Smooth muscle cell (in vitro differentiated cells): ENCODE results near the gene EPHA10. TPM values are rescaled to one million over a fixed set of nuclear protein-coding genes. Genes with fewer than 3 reads are reported as not detected.

Source experiments
- DNase-seq: peaks from one replicate; lab custom pipeline; 2025; ENCODE audit not compliant: unreplicated experiment; lab: John Stamatoyannopoulos, UW
- H2AFZ ChIP-seq: fragments of 200-600 bp; sonication (generic); 2 replicates; pipeline ENCODE4 v1.6.0; 2016; ENCODE audit warnings: antibody characterized with exemption, low read depth, mild to moderate bottlenecking
- H3F3A ChIP-seq: fragments of 200-600 bp; sonication (generic); 2 replicates; pipeline ENCODE4 v1.6.0; 2017; ENCODE audit warnings: antibody characterized with exemption, low read depth
- H3K27ac ChIP-seq: fragments of 200-600 bp; sonication (generic); 2 replicates; pipeline ENCODE4 v1.5.1; 2016; ENCODE audit warnings: low read depth, mild to moderate bottlenecking
- H3K27me3 ChIP-seq: fragments of 200-600 bp; sonication (generic); 2 replicates; pipeline ENCODE4 v1.6.1; 2016; ENCODE audit warnings: low read depth, mild to moderate bottlenecking
- H3K36me3 ChIP-seq: fragments of 200-600 bp; sonication (generic); 2 replicates; pipeline ENCODE4 v1.5.1; 2016; ENCODE audit warnings: low read depth
- H3K4me1 ChIP-seq: fragments of 200-600 bp; sonication (generic); 2 replicates; pipeline ENCODE4 v1.5.1; 2016; ENCODE audit warnings: low read depth
- H3K4me2 ChIP-seq: fragments of 200-600 bp; sonication (generic); 2 replicates; pipeline ENCODE4 v1.6.0; 2016; ENCODE audit warnings: mild to moderate bottlenecking
- H3K4me3 ChIP-seq: fragments of 200-600 bp; sonication (generic); 2 replicates; pipeline ENCODE4 v1.5.1; 2016; ENCODE audit warnings: mild to moderate bottlenecking
- H3K79me2 ChIP-seq: fragments of 200-600 bp; sonication (generic); 2 replicates; pipeline ENCODE4 v1.6.0; 2016; ENCODE audit warnings: low read depth, mild to moderate bottlenecking
- H3K9ac ChIP-seq: fragments of 200-600 bp; sonication (generic); 2 replicates; pipeline ENCODE4 v1.6.0; 2016; ENCODE audit warnings: low read depth
- H3K9me3 ChIP-seq: fragments of 200-600 bp; sonication (generic); replicated peaks from 2 replicates; pipeline ENCODE4 v1.5.1; 2016; ENCODE audit warnings: low read depth
- H4K20me1 ChIP-seq: fragments of 200-600 bp; sonication (generic); 2 replicates; pipeline ENCODE4 v1.6.0; 2016; ENCODE audit warnings: low read depth
- WGBS: methylation state at CpG from one replicate; pipeline ENCODE4 v1.1.7; 2016; ENCODE audit warnings: low lambda C conversion rate; 5-methylcytosine and 5-hydroxymethylcytosine counted together
- polyA plus RNA-seq: library from polyadenylated mRNA; unstranded; fragments of >200 nt; fragmentation: Nextera tagmentation; extraction: Ambion mirVana; gene quantifications from 2 replicates; pipeline ENCODE4 v1.2.1, GENCODE V29; 2016
- total RNA-seq: library from RNA; depleted of rRNA; stranded (reverse); fragments of >200 nt; gene quantifications from 2 replicates; pipeline ENCODE4 v1.2.3, GENCODE V29; 2014
- TF ChIP-seq, protein P1 (sequence below): fragments of 200-600 bp; sonication (generic); IDR thresholded peaks from 2 replicates; pipeline ENCODE4 v1.5.1; 2017; ENCODE audit warnings: borderline replicate concordance, mild to moderate bottlenecking, antibody characterized with exemption; ENCODE audit not compliant: insufficient read depth, poor library complexity, severe bottlenecking

Gene EPHA10
- total RNA-seq, result not detected in 2 replicates
- not detected in 2 replicates for polyA plus RNA-seq

DNA sequence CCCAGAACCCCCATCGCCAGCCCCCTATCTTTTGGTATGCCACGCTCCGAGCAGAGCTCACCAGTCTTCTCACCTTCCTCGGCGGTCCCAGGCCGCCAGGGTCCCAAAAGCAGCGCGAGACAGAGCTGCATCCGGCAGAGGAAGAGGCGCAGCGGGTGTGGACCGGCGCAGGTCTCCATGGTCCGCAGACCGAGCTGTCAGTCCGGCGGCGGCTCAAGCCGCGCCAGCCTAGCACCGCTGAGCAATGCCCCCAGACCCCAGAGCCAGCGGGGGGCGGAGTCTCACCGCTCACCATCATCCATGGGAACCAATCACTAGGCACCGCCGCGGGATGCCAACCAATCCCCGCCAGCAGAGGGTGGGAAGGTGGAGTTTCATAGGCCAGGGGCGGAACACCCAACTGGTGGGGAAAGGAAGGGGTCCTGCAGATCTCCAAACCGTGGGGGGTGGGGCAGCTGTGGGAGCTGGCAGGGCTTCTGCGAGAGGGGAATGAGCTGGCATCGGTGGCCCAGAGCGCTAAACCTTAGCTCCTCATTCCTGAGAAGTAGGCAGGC lies at the start of gene EPHA10:
EPHA10 (minus strand) TSS at position 233 of the 554 bp plus-strand sequence; CDS start at position 179, 54 bp downstream.
- Histone ChIP-seq H3K36me3 (no peaks in the 10 kb centered on the region), H3K4me3 (no peak within 1 kb of the TSS), H2AFZ (no peak within 1 kb of the TSS), H3K9ac (no peak within 1 kb of the TSS), H3K4me2 (no peak within 1 kb of the TSS), H4K20me1 (no peaks in the 10 kb centered on the region), H3F3A (no peaks in the 10 kb centered on the region), H3K4me1 (no peaks in the 10 kb centered on the region), H3K27me3 (peaks cover 90% of the 10 kb centered on the region), H3K79me2 (no peaks in the 10 kb centered on the region), H3K27ac (no peak within 1 kb of the TSS), H3K9me3 (no peaks in the 10 kb centered on the region)
- DNase-seq, result no peak
- WGBS, result 16% methylated on average over 33 of the region's 33 CpGs
- TF ChIP-seq, protein P1, sequence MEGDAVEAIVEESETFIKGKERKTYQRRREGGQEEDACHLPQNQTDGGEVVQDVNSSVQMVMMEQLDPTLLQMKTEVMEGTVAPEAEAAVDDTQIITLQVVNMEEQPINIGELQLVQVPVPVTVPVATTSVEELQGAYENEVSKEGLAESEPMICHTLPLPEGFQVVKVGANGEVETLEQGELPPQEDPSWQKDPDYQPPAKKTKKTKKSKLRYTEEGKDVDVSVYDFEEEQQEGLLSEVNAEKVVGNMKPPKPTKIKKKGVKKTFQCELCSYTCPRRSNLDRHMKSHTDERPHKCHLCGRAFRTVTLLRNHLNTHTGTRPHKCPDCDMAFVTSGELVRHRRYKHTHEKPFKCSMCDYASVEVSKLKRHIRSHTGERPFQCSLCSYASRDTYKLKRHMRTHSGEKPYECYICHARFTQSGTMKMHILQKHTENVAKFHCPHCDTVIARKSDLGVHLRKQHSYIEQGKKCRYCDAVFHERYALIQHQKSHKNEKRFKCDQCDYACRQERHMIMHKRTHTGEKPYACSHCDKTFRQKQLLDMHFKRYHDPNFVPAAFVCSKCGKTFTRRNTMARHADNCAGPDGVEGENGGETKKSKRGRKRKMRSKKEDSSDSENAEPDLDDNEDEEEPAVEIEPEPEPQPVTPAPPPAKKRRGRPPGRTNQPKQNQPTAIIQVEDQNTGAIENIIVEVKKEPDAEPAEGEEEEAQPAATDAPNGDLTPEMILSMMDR, result no peak

DNA sequence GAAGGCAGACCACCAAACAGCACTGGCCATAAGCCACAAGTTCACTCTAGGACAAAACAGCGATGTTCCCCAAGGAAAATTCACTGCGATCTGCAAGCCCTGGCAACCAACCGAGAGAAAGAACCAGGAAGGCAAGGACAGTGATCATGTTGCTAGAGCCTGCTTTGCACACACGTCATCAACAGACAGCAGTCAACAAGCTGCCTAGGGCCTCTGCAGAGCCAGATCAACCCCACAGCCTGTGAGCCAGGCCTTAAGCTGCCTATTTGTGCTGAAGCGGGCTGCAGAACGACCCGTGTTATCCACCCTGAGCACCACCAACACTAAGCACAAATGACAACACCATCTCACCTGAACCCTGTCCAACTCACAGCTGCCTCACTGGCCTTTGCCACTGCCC lies 49.3 kb upstream of the EPHA10 start:
- peaks cover 4% of the 10 kb centered on the region for H3K36me3 ChIP-seq
- H3K27ac ChIP-seq, result no peak overlapping the region
- H4K20me1 ChIP-seq, result peaks cover 12% of the 10 kb centered on the region
- peaks cover 3% of the 10 kb centered on the region for H3K4me1 ChIP-seq
- H3K4me3 ChIP-seq, result no peak overlapping the region
- H3F3A ChIP-seq, result peaks cover 5% of the 10 kb centered on the region
- 87% methylated on average over 7 of the region's 7 CpGs for WGBS
- TF ChIP-seq, protein P1, result no peak
- DNase-seq, result no peak
- H3K79me2 ChIP-seq, result peaks cover 7% of the 10 kb centered on the region
- no peak overlapping the region for H2AFZ ChIP-seq
- H3K27me3 ChIP-seq, result no peaks in the 10 kb centered on the region
- H3K9me3 ChIP-seq, result no peaks in the 10 kb centered on the region
- H3K9ac ChIP-seq, result no peak overlapping the region
- H3K4me2 ChIP-seq, result no peak overlapping the region

DNA sequence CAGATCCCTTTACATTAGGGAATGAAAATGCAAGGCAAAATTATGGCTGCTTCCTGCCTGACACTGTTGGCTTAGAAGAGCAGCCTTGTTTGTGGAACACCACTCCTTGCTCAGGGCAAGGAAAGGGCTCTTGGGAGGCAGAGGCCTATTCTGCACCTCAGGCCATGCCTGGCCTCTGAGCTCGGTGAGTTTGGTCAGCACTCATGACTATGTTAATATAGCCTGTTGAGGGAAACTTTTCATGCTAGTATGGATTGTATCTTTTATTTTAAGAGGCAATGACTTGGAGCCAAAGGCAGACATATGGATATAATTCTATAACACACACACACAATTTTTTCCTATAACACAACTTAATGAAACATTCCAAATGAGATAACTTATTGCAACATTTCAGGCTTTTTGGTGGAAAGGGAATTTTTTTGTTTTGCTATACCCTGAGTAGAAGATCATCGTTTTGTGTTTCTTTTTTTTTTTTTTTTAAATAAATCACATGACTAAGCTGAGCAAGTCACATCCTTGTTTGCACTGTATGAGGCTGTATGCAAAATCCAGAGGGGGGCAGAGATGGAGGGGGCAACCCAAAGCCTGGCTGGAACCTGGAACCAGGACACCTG lies 48.7 kb upstream of the EPHA10 start:
- H3K4me3 ChIP-seq, result no peak overlapping the region
- peaks cover 7% of the 10 kb centered on the region for H3K79me2 ChIP-seq
- H4K20me1 ChIP-seq, result peaks cover 12% of the 10 kb centered on the region
- H3K36me3 ChIP-seq, result peaks cover 4% of the 10 kb centered on the region
- peaks cover 8% of the 10 kb centered on the region for H3K4me1 ChIP-seq
- no peak overlapping the region for H3K4me2 ChIP-seq
- DNase-seq, result no peak
- no peak overlapping the region for H2AFZ ChIP-seq
- no peaks in the 10 kb centered on the region for H3K27me3 ChIP-seq
- 94% methylated on average over 2 of the region's 2 CpGs for WGBS
- H3F3A ChIP-seq, result peaks cover 11% of the 10 kb centered on the region
- H3K27ac ChIP-seq, result no peak overlapping the region
- no peak overlapping the region for H3K9ac ChIP-seq
- H3K9me3 ChIP-seq, result no peaks in the 10 kb centered on the region
- TF ChIP-seq, protein P1, result no peak

DNA sequence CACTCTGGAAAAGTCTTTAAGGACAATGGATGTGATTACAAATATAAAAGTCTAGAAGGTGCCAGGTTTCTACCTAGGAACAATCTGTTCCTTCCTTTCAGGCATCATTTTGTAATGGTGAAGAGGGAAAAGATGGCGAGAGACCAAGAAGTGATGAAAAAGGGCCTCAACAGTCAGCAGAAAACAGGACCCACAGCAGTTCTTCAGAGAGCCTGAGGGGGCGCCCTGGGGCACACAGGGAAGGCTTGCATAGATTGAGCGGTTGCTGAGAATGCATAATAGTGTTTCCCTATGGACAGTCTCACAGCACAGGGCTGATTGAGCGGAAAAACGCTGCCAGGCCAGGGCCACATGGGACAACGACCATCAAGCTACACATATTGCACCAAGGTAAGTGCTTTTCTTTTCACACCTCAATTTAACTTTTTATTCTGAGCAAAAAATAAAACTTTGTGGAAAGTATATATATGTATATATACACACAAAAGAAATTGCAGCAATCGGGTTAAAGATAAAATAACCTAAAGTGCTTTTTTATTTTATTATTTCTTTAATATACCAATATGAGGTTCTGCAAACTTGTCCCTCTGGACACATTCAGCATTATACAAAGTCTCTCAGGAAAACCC lies 46.2 kb upstream of the EPHA10 start:
- no peak for DNase-seq
- Histone ChIP-seq H3K9ac (no peak overlapping the region), H3K4me1 (peaks cover 15% of the 10 kb centered on the region), H3K27me3 (no peaks in the 10 kb centered on the region), H3K4me3 (no peak overlapping the region), H4K20me1 (peaks cover 25% of the 10 kb centered on the region), H3K36me3 (peaks cover 4% of the 10 kb centered on the region), H2AFZ (no peak overlapping the region), H3K4me2 (no peak overlapping the region), H3K9me3 (no peaks in the 10 kb centered on the region), H3K27ac (no peak overlapping the region), H3K79me2 (peaks cover 20% of the 10 kb centered on the region), H3F3A (peaks cover 11% of the 10 kb centered on the region)
- TF ChIP-seq, protein P1, result peak; percentile 73
- 34% methylated on average over 7 of the region's 7 CpGs for WGBS
